HG03378 (cell line): ENCODE data around the gene MYRF.

ENCODE experiments used
- ATAC-seq: cut with Tn5 transposase; IDR thresholded peaks from one replicate; pipeline ENCODE4 v1.9.1; 2021; ENCODE audit warnings: mild to moderate bottlenecking, moderate library complexity; ENCODE audit not compliant: unreplicated experiment

MYRF gene

DNA sequence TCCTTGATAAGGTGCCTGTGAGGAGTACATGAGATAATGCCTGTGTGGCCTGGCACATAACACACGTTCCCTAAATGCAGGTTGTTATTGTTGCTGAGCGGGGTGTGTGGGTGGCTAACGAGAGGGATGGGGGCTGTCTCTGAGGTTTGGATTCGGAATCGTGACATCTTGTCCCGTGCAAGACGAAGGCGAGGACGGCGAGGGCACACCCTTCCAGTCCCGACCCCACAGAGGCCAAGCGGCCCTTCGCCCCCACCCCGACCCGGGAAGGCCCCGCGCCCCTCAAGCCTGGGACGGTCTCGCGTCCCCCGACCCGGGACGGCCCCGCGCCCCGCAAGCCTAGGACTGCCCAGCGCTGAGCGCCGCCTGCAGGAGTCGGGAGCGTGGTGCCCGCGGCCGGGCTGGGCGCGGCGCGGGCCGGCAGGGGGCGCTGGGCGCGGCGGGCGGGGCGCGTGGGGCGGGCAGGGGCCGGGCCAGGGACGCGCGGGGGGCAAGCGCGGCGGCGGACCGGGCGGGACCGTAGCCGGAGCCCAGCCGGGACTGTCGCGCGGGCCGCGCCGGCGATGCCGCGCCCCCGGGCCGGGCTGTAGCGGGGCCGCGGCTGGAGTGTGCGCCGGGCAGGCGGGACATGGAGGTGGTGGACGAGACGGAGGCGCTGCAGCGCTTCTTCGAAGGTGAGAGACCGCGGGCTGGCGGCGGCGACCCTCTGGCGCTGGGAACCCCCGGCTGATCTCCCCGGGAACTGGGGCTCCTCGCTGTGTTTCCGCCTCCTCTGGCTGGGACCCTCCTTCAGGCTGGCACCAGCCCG, at the start of gene MYRF:
Gene MYRF (plus strand): TSS at position 520 of the 808 bp plus-strand sequence. CDS start 109 bp downstream, at position 629.
- no peak for ATAC-seq

DNA sequence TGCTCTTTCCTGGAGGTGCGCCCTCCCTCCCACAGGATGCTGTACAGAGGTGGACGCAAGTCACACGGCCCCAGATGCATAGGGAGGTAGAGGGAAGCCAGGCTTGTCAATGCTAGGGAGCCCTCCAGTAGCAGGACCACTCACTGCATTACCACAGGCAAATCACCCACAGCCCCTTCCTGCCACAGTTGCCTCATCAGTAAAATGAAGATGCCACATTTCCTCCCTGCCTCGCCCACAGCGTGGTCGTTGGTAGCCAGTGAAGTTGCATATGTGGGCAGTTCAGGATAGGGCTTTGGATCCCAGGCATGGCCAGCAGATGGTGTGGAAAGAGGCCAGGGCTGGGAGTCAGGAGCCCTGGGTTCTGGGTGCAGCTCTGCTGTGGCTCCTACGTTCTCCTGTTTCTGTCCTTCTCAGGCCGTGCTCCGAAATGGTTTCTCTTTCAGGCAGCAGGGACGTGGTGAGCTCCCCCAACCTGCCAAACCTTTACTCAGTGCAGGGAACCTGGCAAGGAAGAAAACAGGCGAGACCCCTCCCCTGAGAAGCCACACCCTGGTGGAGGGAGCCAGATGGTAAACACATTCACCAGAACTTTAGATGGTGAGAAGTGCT, 49.6 kb upstream of the MYRF start:
- ATAC-seq = no peak

DNA sequence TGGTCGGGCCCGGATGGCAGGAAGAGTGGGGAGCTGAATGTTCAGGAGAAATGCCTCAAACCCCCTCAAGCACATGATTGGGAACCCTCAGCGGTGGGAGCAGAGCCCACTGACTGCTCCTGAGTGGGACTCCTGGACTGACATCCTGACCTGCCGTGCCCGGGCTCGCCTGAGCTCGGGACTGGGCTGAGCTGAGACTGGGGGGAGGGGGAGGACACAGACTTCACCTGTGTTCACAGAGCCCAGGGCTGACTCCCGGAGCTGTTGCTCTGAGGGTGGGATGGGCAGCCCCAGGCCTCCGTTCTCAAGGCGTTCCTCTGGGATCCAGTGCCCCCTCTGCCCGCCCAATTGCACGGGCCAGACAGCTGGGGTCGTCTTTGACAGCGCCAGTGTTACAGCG, 47.6 kb upstream of the MYRF start:
- no peak for ATAC-seq

DNA sequence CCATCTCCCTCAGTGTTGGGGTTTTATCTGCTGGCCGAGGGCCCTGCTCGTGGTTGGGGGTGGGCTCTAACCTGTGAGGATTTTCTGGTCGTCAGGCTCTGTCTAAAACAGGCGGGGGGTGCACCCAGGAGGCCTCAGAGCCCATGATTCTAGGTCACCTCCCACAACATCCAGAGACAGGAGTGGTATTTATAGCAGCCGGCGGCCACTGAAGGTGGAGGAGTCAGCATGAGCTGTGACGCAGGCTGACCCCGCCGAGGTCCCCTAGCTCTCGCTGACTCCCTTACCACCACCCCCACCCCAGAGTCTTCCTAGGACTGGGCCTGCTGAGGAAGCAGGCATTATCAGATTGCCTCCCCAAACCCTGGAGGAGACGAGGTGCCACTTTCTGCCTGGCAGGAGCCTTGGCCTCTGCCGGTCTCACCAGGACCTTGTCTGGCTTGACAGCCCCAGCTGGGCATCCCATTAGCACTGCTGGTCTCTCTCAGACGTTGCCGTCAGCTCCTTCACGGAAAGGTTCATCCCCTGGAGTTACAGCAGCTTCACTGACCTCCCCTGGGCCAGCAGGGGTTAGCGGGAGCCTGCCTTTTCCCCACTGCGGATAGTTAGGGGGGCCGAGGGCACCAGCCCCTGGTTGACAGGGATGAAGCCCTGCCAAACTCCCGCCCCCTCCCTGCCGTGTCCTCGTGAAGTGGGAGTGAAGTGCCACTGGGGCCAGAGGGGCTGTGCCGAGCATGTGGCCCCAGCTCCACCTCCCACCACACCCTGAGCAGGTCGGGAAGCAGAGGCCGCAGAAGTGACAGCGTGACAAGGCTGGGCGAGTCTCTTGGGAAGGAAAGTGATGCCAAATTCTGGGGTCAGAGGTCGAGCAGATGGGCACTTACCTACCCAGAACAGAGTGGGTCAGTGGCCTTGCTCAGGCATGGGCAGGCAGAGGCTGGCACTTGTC, 45.7 kb upstream of the MYRF start:
- ATAC-seq = no peak

DNA sequence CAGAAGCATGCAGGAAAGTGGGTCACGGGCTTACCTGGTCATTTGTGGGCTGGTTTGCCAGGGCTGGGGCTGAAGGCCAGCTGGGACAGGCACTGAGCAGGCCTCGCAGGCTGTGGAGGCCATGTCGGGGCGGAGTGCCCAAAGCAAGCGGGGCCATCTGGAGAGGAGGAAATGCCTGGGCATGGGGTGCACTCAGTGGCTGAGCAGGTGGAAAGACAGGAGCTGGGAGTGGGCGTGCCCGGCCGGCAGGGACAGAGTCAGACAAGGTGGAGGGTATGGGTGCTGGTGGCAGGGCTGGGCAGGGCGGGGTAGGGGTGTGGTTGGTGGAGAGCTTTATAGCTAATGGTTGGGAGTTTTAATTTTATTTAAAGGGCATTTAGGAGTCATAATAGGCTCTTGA, 44.9 kb upstream of the MYRF start:
- ATAC-seq = no peak

DNA sequence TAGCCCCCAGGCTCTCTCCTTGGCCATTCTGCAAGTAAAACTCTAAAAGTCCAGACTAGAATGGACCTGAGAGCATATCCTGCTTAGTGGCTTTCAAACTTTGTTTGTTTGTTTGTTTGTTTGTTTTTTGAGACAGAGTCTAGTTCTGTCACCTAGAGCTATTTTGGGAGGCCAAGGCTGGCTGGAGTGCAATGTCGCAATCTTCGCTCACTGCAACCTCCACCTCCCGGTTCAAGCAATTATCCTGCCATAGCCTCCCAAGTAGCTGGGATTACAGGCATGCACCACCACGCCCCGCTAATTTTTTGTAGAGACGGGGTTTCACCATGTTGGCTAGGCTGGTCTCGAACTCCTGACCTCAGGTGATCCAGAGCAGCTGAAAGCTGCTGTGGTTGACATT, 43.3 kb upstream of the MYRF start:
- ATAC-seq = no peak

DNA sequence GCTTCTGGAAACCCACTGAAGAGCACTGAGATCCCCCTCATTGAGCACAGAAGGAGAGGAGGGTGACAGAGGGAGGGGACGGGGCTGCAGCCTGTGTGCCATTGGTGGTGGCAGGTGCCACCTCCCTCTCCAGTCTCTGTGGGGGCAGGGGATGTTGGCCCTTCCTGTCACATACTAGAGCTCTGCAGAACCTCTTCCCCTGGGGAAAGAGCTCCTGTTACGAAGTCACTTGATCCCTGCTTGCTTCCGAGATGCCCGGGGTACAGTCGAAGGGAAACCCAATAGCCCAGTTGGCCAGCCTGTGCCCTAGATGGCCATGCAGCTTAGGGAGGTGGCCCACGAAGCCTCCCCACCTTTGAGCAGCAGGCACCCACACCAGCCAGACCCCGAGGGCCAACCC, 42.9 kb upstream of the MYRF start:
- ATAC-seq = no peak

DNA sequence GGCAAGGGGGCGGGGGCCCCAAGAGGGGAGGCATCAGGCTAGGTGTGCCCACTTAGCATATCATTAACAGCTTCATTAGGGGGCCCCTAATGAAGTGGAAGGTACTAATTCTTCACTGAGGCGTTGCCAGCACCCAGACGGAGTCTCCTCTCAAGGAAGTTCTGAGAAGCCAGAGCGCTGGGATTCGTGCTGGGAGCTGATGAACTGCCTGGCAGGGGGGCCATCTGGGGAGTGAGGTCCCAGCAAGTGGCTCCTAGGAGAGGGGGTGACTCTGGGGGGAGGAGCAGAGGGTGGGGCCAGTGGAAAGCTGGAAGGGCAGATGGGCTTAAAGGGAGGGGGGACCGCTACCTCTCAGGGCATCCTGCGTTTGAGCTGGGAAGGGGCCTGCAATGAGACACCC, 42.4 kb upstream of the MYRF start:
- ATAC-seq = no peak

DNA sequence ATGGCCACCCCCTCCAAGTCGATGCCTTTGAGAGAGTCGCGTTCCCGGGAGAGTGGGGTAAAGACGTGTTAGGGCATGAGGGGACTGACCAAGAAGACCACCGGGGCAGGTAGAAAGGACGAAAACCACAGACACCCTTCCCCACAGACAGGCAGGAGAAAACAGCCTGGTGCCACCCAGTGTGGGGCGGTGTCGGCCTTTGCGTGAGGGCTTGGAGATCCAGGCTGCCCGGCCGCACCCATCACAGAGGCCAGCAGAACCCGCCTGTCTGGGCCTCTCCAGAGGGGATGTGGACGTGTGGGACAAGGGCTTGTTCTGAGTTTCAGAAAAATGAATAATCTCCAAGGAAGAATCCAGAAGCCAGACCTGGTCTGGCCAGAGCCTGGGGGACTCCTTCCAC, 41.4 kb upstream of the MYRF start:
- no peak for ATAC-seq

DNA sequence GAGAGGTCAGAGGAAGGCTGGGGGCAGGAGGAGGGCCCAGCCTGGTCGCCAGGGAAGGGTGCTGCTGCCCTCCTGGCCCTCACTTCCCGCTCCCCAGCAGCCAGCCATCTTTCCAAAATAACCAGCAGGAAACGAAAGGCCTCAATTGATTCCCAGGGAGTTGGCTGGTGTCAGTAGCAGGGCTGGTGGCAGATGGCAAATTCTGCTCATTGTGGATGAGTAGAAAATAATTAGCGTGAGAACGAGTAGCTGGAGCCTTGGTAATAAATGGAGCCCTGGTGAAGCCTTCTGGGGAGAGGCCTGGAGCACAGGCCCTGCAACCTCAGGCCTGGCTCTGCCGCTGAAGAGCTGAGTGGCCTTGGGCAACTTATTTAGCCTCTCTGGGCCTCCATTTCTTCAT, 40.9 kb upstream of the MYRF start:
- ATAC-seq = no peak

DNA sequence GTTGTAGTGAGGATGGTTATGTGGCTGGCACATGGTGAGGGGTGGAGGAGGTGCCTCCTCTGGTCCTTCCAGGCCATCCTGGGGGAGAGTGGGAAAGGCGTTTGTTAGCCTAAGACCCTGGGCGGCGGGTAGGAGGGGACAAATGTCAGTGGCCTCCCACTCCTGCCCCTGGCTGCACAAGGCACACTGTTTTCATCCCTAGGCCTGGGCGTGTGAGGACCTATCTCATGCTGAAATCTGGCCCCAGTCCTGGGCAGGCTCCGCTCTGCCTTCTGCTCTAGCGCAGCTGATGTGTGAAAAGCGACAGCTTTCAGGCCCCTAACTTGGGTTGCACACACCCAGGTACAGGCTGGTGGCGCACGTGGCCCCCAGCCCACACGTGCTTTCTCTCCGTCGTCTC, 40.1 kb upstream of the MYRF start:
- ATAC-seq = no peak

DNA sequence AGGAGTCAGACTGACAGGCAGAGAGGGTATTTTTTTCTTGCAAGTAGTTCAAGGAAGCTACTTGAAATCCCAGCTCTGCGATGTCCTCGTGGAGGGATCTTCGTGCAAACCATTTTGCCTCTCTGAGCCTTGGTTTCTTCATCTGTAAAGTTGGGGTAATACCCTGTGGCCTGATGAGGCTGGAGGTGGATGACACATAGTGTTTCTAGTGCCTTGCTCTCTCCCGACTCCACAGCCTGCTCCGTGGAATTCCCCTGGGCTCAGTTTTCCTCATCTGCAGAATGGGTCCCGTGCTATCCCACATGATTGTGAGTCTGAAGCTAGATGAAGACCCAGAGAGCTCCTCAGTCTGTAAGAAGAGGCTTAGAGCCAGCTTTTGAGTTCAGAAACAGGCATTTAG, 39.6 kb upstream of the MYRF start:
- no peak for ATAC-seq

DNA sequence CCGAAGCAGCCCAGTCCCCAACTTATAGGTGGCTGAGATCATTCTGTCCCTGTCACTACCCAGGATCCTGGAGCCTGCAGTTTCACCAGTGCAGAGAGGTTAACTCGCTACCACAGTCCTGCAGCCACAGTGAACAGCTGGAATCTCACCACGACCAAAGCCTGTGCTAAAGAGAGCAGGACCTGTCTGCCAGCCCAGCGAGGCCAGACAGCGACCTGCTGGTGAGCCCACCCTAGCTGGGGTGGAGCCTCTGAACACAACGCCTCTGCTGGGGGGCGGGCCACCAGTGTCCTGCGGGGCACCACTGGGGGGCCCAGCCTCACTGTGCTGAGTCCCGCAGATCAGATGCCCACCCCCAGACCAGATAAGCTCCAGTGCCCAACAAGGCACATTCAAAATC, 39.0 kb upstream of the MYRF start:
- ATAC-seq = no peak

DNA sequence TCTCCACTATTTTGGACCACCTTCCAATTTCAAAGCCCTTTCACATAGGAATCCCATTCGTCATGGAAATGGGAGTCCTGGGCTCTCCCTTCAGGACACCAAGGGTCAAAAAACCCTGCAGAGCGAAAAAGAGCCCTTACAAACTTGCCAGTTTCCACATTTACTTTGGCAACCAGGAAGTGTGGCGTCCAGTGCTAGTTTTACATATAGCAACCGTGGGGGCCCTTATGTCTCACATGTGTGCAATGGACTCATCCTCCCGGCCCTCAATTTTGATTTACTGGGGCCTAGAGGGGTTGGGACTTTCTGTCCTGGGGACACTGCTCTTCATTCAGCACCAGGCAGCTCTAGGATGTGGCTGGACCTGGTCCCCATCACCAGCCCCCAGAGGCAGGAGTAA, 38.5 kb upstream of the MYRF start:
- no peak for ATAC-seq

DNA sequence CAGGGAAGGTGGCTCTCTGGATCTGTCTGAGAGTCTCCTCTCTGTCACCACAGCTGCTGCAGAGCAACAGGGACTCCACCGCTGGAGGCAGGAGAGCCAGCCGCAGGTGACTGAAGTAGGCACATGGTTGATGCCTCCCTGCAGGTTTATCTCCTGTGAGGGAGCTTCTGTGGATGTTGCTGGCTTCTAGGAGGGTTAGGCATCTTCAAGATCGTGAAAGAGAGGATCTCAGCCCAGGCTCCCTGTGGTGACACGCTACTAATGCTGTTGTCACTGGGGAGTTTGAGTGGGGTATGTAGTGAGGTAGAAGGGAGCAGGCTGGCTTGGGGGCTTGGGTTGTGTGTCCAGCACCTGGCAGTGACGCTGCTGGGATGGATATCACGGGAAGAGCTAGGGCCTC, 38.1 kb upstream of the MYRF start:
- ATAC-seq = no peak

DNA sequence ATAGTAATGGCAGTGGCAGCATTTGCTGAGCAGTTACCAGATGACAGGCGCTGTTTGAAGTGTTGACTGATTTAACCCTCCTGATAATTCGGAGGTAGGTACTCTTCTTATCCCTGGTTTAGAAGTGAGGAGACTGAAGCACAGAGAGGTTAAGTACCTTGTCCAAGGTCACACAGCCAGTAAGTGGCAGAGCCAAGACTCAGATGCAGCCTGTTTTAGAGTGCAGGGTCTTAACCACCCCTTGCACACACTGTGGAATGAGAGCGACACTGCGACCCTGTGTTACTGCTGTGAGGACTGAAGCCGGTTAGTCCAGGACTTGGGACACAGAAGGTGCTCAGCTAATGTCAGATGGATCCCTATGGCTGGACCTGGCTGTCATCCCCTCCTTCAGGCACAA, 37.5 kb upstream of the MYRF start:
- no peak for ATAC-seq

DNA sequence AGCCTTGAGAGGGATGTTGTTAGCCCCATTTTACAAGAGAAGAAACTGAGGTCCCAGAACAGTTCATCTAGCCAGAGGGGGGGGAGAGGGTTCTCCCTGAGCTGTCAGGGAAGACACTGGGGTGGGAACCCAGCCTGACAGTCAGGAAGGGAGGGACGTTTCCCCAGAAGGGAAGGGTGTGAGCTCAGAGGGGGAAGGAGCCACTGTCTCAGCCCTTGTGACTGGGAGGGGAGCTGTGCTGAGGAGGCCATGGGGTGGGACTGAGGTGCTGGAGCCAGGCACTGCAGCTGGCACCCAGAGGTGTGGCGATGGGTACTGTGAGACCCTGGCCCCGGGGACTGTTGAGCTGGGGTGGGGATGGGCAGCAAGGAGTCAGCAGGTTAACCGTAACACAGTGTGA, 36.6 kb upstream of the MYRF start:
- no peak for ATAC-seq

DNA sequence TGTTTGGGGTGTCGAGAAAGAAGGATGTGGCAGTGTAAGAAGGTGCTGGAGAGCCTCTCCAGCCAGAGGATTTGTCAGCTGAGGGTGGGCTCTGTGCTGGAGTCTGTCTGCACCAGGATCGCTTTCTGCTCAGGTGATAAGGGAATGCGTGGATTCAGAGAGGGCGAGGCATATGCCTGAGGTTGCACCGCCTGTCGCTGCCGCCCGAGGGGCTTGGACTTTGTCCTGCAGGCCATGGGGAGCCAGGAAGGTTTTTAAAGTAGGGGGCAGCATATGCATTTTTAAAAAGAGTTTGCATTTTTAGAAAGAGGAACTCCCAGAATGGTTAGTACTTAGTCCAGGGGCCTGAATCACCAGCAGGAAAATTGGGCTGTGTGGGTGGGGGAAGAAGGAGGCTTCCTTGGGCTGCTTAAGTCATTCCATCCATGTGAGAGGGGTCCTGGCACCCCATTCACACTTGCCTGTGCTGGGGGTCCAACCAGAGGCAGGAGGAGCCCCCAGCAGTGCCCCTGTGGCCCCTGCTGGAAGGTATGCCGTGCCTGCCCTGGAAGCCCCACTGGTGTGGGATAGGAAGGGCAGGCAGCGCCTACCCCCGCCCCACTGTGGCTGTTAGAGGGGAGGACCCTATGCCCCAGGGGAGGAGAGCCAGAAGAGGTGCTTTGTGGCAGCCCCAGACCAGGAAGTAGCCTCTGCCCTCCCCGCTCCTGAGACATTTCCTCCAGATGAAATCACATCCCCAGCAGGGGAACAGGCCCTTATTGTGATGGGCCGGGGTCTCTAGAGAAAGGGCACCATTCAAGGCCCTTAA, 35.8 kb upstream of the MYRF start:
- ATAC-seq = no peak

DNA sequence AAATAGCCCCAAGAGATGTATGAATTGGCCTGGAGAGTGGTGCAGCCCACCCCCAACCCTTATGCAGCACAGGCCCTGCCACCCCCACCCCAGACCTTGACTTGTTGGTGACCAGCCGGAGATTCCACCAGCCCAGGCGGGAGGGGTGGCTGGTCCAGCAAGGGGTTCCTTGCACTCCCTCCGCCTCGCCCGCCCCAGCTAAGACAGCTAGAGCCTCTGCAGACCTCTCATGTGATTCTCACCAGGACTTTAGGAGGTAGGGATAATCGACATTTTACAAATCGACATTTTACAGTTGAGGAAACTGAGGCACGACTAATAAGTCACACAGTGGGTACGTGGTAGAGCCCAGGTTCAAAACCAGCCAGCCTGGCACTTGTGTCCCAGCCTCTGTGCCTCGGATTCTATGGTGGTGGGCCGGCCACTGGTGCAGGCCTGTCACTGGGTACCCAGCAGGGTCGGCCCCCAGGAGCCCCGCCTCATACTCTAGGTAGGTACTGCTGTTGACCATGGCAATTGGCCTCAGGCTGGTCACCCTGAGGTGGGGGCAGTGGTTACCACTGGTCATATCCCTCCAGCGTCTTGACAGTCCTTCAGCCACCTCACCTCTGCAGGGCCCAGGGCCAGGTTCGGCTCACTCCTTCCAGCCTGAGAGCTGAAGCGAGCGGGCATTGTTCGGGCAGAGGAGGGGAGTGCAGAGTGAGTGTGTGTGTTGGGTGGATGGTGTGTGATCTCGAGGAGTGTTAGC, 35.0 kb upstream of the MYRF start:
- no peak for ATAC-seq

DNA sequence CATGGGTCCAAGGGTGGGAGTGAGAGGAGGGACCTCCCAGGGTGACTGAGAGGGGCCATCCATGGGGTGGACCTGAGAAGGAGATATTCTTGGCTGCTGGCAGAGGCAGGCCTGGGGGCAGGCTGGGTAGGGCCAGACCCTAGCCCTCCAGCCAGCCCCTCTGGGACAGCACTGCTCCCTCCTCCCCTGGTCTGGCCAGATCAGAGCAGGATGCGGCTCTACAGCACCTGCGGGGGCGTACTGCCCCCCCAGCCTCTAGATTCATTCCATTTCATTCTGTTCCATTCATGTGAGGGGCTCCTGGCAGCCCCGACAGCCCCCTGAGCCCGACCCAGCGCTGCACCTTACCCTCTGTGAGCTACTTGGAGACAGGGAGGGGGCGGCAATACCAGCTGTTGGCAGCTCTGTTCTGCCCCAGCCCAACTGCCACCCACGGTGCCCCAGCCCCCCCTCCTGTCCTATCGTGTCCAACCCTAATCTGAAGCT, 34.3 kb upstream of the MYRF start:
- ATAC-seq = no peak
